Breast epithelium (tissue), 4 donors: ENCODE data around the gene LRRC1. TPM values are rescaled to one million over a fixed set of nuclear protein-coding genes. Genes with fewer than 3 reads are reported as not detected.

Experiments
- DNase-seq, 2 donors: peaks; one replicate each; pipeline ENCODE4 v3.0.0-alpha.2; 2019; ENCODE audit warnings: low spot score in 2 of 2
- H3K27ac ChIP-seq, 2 donors: fragments of 200-600 bp; sonication (generic) in 1 of 2; one replicate each; pipeline ENCODE4 v1.5.1; 2016 to 2019; ENCODE audit warnings: mild to moderate bottlenecking in 1 of 2
- H3K27me3 ChIP-seq, 2 donors: fragments of 200-600 bp; sonication (generic) in 1 of 2; one replicate each; pipeline versions ENCODE4 v1.5.1 to v1.6.0; 2017 to 2019; ENCODE audit warnings: control low read depth in 1 of 2, mild to moderate bottlenecking in 1 of 2
- H3K36me3 ChIP-seq: fragments of 200-600 bp; one replicate; pipeline ENCODE4 v1.5.1; 2019
- H3K4me1 ChIP-seq, 2 donors: fragments of 200-600 bp; sonication (generic); one replicate each; pipeline ENCODE4 v1.5.1; 2016 to 2019; ENCODE audit warnings: control low read depth in 1 of 2
- H3K4me3 ChIP-seq, 3 donors: fragments of 200-600 bp; sonication (generic); 1 replicate in 2 of 3; 2 replicates in 1 of 3; pipeline ENCODE4 v1.5.1; 2016 to 2019; ENCODE audit warnings: mild to moderate bottlenecking in 3 of 3, moderate library complexity in 2 of 3
- H3K9me3 ChIP-seq, 2 donors: fragments of 200-600 bp; sonication (generic) in 1 of 2; one replicate each; pipeline ENCODE4 v1.5.1; 2016 to 2019; ENCODE audit warnings: control low read depth in 1 of 2
- POLR2A ChIP-seq: fragments of 450-650 bp; IDR thresholded peaks from one replicate; pipeline ENCODE4 v1.6.1; 2016; ENCODE audit warnings: antibody characterized with exemption, mild to moderate bottlenecking, moderate library complexity
- POLR2AphosphoS5 ChIP-seq, 3 donors: sonication (generic); formaldehyde crosslinking; IDR thresholded peaks; one replicate each; pipeline ENCODE4 v1.6.1; 2017; ENCODE audit warnings: antibody characterized with exemption in 3 of 3
- intact Hi-C: fragments of 100-400 bp; cut with DNase I; formaldehyde crosslinking; loops from one replicate; pipeline ENCODE4 v1.15.1; 2023; ENCODE audit warnings: low total_unique reads
- total RNA-seq, 3 donors: library from RNA; depleted of rRNA; stranded (reverse); fragments of >200 nt; gene quantifications; one replicate each; pipeline ENCODE4 v1.1.0, GENCODE V29; 2016
- TF ChIP-seq, protein P1 (sequence below), 3 donors: fragments of 450-650 bp; IDR thresholded peaks; one replicate each; pipeline ENCODE4 v1.5.1; 2016 to 2017; ENCODE audit warnings: antibody characterized with exemption in 3 of 3, mild to moderate bottlenecking in 3 of 3, moderate library complexity in 3 of 3

The LRRC1 gene
- total RNA-seq, 3 donors from 2014 or later = 10.1 to 37.9 (median 37.4) TPM

DNA sequence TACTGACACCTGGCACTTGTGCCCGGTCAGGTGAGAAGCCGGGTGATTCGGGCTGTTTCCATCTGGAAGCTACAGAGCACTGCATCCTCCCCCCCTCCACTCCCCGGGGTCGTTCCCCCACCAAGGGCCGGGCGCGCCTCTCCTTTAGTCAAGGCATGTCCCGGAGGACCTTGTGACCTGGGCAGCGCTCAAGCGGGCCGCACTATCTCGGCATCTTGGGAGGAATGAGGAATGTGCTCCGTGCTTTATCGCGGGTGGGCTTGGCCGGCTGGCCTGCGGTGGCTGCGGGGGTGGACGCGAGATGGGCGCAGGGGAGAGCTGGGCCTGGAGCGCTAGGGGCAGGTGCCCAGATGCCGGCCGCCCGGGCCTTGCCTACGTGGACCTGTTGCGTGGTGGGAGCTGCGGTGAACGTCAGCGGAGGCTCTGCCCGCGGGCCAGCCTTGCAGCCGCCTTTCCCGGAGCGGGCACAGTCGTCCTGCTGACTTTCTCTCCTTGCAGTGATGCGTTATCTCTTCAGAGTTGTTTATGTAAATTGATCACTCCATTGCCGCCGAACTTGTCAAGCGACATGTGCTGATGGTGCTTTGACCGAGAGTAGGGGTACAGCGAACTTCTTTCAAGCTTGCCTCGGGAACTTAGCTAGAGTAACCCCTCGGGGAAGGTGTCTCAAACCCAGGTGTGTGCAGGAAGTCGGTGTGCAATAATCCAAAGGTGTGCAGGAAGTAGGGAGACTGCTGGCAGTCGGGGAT, 1.1 kb downstream of the LRRC1 start:
- Histone ChIP-seq H3K4me1 (peaks cover 3 to 8% of the 10 kb centered on the region in 2 donors), H3K27me3 (no peaks in the 10 kb centered on the region), H3K4me3 (peak overlapping the region; percentile 78 to 93 (median 79)), H3K27ac (peak overlapping the region; percentile 79 to 88), H3K36me3 (no peaks in the 10 kb centered on the region), H3K9me3 (no peaks in the 10 kb centered on the region)
- TF ChIP-seq, protein P1, sequence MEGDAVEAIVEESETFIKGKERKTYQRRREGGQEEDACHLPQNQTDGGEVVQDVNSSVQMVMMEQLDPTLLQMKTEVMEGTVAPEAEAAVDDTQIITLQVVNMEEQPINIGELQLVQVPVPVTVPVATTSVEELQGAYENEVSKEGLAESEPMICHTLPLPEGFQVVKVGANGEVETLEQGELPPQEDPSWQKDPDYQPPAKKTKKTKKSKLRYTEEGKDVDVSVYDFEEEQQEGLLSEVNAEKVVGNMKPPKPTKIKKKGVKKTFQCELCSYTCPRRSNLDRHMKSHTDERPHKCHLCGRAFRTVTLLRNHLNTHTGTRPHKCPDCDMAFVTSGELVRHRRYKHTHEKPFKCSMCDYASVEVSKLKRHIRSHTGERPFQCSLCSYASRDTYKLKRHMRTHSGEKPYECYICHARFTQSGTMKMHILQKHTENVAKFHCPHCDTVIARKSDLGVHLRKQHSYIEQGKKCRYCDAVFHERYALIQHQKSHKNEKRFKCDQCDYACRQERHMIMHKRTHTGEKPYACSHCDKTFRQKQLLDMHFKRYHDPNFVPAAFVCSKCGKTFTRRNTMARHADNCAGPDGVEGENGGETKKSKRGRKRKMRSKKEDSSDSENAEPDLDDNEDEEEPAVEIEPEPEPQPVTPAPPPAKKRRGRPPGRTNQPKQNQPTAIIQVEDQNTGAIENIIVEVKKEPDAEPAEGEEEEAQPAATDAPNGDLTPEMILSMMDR (IDR thresholded peaks at IDR 0.05) = no peak
- TF ChIP-seq POLR2A (no peak), POLR2AphosphoS5 (IDR thresholded peaks at IDR 0.05) (no peak)
- intact Hi-C loops = loop anchor here (10.0 kb wide), 1 partner anchor 159 kb away; no protein-coding TSS in a partner anchor
- no peak for DNase-seq

DNA sequence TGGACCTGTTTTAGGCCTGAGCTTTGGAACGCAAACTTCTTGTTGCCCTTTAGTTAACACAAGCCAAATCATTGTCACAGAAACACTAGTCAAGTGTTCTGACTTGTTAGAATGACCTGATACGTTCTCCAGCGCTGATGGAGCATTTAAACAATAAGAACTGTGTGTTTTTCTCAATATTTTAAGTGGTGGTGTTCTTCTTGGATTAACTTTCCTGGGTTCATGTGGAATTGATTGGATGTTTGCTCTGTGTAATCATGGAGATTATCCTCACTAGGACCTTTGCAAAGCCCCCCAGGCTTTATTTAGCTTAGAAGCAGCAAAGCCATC, 1.6 kb downstream of the LRRC1 start:
- intact Hi-C loops = loop anchor here (10.0 kb wide), 1 partner anchor 158 kb away; no protein-coding TSS in a partner anchor

DNA sequence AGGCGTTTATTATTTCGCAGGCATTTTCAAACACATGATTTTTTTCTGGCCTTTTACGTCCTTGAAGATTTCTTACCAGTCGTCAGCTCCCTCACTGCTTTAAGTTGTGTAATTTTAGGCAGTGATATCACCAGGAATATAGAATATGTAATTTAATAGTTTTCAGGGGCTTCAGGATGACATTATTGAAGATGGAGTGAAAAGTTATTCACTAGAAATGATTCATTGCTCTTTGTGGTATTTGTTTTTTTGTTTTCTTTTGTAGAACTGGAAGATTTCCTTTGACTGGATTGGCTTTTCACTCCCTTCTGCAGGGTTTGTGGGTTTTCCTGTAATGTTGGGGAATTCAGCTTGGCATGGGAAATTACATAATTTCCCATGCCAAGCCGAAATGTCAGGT, 2.0 kb downstream of the LRRC1 start:
- no peaks in the 10 kb centered on the region for H3K9me3 ChIP-seq
- peak overlapping the region; percentile 78 to 93 (median 79) for H3K4me3 ChIP-seq
- peaks cover 3 to 8% of the 10 kb centered on the region in 2 donors for H3K4me1 ChIP-seq
- no peaks in the 10 kb centered on the region for H3K36me3 ChIP-seq
- TF ChIP-seq POLR2A (no peak), POLR2AphosphoS5 (IDR thresholded peaks at IDR 0.05) (no peak)
- TF ChIP-seq, protein P1 (IDR thresholded peaks at IDR 0.05) = no peak
- H3K27ac ChIP-seq = peak overlapping the region; percentile 79 to 88
- DNase-seq = no peak
- intact Hi-C loops = loop anchor here (10.0 kb wide), 1 partner anchor 158 kb away; no protein-coding TSS in a partner anchor
- no peaks in the 10 kb centered on the region for H3K27me3 ChIP-seq

More for the DNA sequence above, 1.6 kb downstream of the LRRC1 start:
- Histone ChIP-seq H3K27me3 (no peaks in the 10 kb centered on the region), H3K4me1 (peaks cover 3 to 8% of the 10 kb centered on the region in 2 donors), H3K4me3 (peak overlapping the region; percentile 78 to 93 (median 79)), H3K9me3 (no peaks in the 10 kb centered on the region), H3K36me3 (no peaks in the 10 kb centered on the region), H3K27ac (peak overlapping the region; percentile 79 to 88)
- TF ChIP-seq POLR2A (no peak), POLR2AphosphoS5 (IDR thresholded peaks at IDR 0.05) (no peak)
- TF ChIP-seq, protein P1 (IDR thresholded peaks at IDR 0.05) = no peak
- no peak for DNase-seq

DNA sequence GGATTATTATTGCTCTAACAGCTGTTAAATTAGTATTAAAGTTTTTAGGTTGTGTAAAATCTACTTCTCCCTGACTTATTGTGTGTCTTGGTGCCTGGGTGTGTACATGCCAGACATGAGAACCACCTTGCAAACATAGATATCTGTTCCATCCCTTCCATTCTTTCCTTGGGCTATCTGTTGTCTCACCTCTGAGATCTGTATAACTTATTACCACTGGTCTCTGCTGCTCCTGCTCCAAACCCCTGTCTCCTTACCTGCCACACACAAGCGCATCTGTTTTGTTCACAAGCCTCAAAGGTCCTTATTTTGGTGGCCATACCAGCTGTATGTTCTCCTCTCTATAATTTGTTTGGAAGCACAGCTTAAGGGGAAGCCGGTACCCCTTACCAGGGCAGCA, 2.5 kb downstream of the LRRC1 start:
- no peak for DNase-seq
- Histone ChIP-seq H3K4me1 (peaks cover 3 to 8% of the 10 kb centered on the region in 2 donors), H3K36me3 (no peaks in the 10 kb centered on the region), H3K27me3 (no peaks in the 10 kb centered on the region), H3K9me3 (no peaks in the 10 kb centered on the region), H3K4me3 (peak overlapping the region in 1 of 3 donors; percentile 93), H3K27ac (peak overlapping the region; percentile 16 to 88)
- intact Hi-C loops = loop anchor here (10.0 kb wide), 1 partner anchor 157 kb away; no protein-coding TSS in a partner anchor
- TF ChIP-seq, protein P1 (IDR thresholded peaks at IDR 0.05) = no peak

DNA sequence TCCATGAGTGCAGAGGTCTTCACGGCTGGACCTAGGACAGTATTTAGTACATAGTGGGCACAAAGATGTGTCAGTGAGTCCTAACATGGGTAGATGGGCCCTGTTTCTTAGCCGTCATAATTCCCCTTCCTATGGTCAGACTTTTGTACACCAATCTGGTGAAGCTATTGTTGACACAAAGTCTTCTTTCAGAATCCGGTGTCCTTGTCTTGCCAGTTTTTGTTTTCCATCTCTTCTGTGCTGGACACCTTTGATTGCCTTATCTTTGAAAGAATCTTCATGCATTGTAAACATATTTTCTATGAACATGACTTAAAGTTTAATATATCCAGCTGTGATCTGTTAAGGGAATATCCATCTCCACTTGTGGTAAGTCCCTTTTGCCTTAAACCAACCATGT, 4.5 kb downstream of the LRRC1 start:
- Histone ChIP-seq H3K9me3 (no peaks in the 10 kb centered on the region), H3K27ac (no peak overlapping the region), H3K27me3 (no peaks in the 10 kb centered on the region), H3K36me3 (no peaks in the 10 kb centered on the region), H3K4me3 (no peak overlapping the region), H3K4me1 (peaks cover 3 to 8% of the 10 kb centered on the region in 2 donors)
- intact Hi-C loops = loop anchor here (10.0 kb wide), 1 partner anchor 155 kb away; no protein-coding TSS in a partner anchor
- TF ChIP-seq POLR2AphosphoS5 (IDR thresholded peaks at IDR 0.05) (no peak), POLR2A (no peak)
- TF ChIP-seq, protein P1 (IDR thresholded peaks at IDR 0.05) = no peak
- no peak for DNase-seq
